PFSK-1 (cell line): Measurements from ENCODE around the gene CLDN15.
A peak's percentile ranks its signal among the peaks of the same experiment; 100 is the strongest.

Source experiments
- FOXP2 ChIP-seq: optimal IDR thresholded peaks from 2 replicates; pipeline ENCODE3; 2011; ENCODE audit warnings: borderline replicate concordance, control low read depth, inconsistent platforms; ENCODE audit not compliant: insufficient read depth; ENCODE audit errors: extremely low read length, extremely low read depth
- POLR2AphosphoS5 ChIP-seq: IDR thresholded peaks from 2 replicates; pipeline ENCODE4 v1.6.1; 2012; ENCODE audit warnings: low read depth, mild to moderate bottlenecking, control low read depth, low read length, moderate library complexity
- SIN3A ChIP-seq: IDR thresholded peaks from 2 replicates; pipeline ENCODE4 v1.6.1; 2012; ENCODE audit warnings: mild to moderate bottlenecking, low read length, moderate library complexity, borderline replicate concordance; ENCODE audit not compliant: insufficient read depth
- TAF1 ChIP-seq: IDR thresholded peaks from 2 replicates; pipeline ENCODE4 v1.6.1; 2012; ENCODE audit warnings: low read length, control low read depth, borderline replicate concordance; ENCODE audit not compliant: insufficient read depth
- TF ChIP-seq, protein P1 (sequence below), 2 experiments: IDR thresholded peaks; 2 replicates each; pipeline versions ENCODE4 v1.6.1 to v1.8.0; 2011 to 2012; ENCODE audit warnings: low read depth in 2 of 2, low read length in 2 of 2, control low read depth in 1 of 2, inconsistent platforms in 1 of 2, mild to moderate bottlenecking in 1 of 2, moderate library complexity in 1 of 2; ENCODE audit not compliant: insufficient read depth in 1 of 2

CLDN15 gene

DNA sequence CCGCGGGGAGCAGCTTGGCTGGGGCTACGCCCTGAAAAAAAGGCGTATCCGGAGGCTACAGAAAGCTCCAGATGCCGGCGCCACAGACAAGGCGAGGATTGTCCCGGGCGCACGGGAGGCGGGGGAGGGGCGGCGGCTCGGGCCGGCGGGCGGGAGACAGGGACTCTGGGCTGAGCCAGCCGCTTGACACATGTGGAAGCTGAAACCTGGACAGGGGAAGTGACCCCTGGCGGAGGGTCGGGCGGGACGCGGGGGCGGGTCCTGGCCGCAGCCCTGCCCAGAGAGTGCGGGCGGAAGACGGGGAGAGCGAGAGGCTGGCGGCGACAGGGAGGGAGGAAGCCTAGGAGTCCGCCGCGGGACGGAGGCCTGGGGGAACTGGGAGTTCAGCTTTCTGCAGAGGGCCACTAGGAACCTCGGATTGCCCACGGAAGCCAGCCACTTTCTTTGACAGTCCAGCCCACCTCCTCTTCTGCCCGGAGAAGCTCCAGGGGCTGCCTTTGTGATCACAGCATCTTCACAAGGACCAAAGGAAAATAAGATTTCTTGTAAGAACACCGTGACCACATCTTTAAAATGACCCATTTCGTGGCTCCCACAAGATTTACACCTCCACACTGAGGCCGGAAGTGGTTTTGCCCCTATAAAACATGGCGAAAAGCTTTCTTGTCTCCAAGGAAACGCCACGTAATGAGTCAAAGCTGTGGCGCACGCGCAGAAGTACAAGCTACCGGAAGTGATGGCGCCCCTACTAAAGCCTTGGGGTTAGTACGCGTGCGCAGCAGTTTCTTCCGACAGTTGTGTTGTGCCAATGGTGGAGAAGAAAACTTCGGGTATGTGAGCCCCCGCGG, 20.0 kb downstream of the CLDN15 start, which contains the start of the genes PLOD3 and ZNHIT1:
Gene PLOD3, minus strand, starts transcription at position 194 of the 848 bp plus-strand sequence. CDS start 307 bp downstream, outside the sequence.
Gene ZNHIT1, plus strand, starts transcription at position 778 of the 848 bp plus-strand sequence. Its CDS starts 31 bp downstream, at position 809.
- TF ChIP-seq TAF1 (0 out of 2 replicates have a peak, but pooled peaks have one; percentile 52), FOXP2 (peak; percentile 89), SIN3A (peak; percentile 96; the same call in 1 of the 2 replicates), POLR2AphosphoS5 (peak; percentile 74)
- TF ChIP-seq, protein P1, sequence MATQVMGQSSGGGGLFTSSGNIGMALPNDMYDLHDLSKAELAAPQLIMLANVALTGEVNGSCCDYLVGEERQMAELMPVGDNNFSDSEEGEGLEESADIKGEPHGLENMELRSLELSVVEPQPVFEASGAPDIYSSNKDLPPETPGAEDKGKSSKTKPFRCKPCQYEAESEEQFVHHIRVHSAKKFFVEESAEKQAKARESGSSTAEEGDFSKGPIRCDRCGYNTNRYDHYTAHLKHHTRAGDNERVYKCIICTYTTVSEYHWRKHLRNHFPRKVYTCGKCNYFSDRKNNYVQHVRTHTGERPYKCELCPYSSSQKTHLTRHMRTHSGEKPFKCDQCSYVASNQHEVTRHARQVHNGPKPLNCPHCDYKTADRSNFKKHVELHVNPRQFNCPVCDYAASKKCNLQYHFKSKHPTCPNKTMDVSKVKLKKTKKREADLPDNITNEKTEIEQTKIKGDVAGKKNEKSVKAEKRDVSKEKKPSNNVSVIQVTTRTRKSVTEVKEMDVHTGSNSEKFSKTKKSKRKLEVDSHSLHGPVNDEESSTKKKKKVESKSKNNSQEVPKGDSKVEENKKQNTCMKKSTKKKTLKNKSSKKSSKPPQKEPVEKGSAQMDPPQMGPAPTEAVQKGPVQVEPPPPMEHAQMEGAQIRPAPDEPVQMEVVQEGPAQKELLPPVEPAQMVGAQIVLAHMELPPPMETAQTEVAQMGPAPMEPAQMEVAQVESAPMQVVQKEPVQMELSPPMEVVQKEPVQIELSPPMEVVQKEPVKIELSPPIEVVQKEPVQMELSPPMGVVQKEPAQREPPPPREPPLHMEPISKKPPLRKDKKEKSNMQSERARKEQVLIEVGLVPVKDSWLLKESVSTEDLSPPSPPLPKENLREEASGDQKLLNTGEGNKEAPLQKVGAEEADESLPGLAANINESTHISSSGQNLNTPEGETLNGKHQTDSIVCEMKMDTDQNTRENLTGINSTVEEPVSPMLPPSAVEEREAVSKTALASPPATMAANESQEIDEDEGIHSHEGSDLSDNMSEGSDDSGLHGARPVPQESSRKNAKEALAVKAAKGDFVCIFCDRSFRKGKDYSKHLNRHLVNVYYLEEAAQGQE (IDR thresholded peaks at IDR 0.05; ENCODE audit: insufficient read depth in 1 of 2, low read depth in 2 of 2, low read length in 2 of 2): peak in 1 of 2 experiments; percentile 20; a peak in 1 of 4 replicates

DNA sequence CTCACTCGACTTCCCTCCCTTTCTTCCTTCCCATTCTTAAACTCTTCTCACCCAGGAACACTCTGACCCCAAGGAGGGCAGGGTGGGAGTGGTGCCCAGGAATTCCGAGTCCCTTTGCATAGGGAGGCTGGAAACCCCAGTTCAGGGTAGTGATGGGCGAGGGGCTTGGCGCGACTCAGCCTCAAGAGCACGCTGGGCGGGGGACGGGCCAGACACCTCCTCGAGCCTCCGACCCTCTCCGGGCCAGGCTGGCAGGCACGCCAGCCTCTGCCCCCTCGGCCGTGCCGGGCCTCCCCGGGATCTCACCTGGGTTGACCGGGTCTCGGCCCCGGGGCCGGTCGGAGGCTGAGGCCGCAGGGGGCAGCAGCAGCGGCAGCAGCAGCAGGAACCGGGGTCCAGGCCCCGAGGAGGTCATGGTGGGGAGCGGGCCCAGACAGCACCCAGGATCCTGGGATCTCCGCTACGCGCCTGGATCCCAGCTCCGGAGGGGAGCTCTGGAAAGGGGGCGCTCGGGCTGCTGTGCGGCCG, 20.7 kb downstream of the CLDN15 start:
- TF ChIP-seq SIN3A (no peak), FOXP2 (no peak), POLR2AphosphoS5 (no peak), TAF1 (no peak)
- TF ChIP-seq, protein P1 (IDR thresholded peaks at IDR 0.05; ENCODE audit: insufficient read depth in 1 of 2, low read depth in 2 of 2, low read length in 2 of 2): no peak

DNA sequence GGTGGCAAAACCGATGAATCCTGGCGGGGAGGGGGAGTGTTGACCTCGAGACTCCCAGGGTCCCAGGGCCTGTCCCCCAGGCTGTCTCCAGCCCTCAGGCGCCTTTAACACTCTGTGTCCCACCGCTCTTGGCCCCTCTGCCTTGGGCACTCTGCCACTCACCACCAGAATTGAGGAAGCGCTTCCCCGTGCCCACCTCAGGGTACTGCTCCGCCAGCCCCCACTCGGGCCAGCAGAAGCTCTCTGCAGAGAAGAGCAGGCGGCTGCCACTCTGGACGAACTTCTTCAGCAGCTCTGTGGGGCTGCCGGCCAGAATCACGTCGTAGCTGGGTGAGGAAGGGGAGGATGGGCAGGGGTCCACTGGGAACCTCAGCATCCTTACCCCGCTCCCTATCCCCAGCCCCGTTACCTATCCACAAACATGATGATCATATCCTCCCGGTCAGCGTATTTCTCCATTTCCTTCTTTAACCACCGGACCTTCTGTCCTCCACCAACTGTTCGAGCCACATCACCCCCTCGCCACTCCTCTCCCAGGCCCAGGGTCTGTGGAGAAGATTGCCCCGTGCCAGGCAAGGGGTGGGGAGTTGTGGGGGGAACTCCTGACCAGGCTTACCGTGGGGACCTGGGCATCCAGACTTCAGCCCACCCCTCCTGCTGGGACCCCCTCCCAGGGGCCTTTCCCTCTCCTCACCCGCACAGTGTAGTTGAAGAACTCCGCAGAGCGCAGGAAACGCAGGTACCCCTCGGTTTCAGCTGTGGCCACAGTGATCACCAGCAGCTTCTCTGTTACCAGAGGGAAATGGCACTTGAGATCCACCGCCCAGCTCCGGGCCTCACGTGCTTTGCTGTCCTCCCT, 21.4 kb downstream of the CLDN15 start:
- TF ChIP-seq, protein P1 (IDR thresholded peaks at IDR 0.05; ENCODE audit: insufficient read depth in 1 of 2, low read depth in 2 of 2, low read length in 2 of 2): no peak
- no peak for TF ChIP-seq POLR2AphosphoS5
- no peak for TF ChIP-seq FOXP2
- no peak for TF ChIP-seq TAF1

DNA sequence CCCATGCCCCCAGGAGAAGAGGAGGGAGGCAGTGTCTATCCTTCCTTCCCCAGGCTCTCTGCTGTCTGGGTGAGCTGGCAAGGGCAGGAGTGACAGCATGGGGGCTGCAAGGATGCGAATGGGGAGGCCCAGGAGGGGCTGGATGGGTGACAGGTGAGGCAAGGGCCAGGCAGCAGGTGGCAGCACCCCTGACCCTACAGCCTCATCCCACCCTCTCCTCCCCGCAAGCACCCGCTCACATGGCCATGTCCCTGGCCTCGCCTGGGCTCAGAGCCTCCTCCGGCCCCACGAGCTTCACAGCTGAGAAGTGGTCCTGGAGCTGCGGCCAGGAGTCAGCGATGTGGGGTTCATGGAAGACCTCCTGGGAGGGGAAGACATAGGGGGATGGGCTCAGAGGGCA, 25.6 kb downstream of the CLDN15 start:
- TF ChIP-seq SIN3A (no peak), FOXP2 (no peak), TAF1 (no peak), POLR2AphosphoS5 (no peak)
- TF ChIP-seq, protein P1 (IDR thresholded peaks at IDR 0.05; ENCODE audit: insufficient read depth in 1 of 2, low read depth in 2 of 2, low read length in 2 of 2): no peak
